Stimulated activated CD8-positive, alpha-beta memory T cell treated with anti-CD3 and anti-CD28 coated beads, Interleukin-7, amount 100 ng/mL, for 48 hours (primary cell): Measurements from ENCODE around the gene NUDCD3.

Source experiments
- DNase-seq, 2 donors: peaks; one replicate each; pipeline ENCODE4 v3.0.0-alpha.2; 2020; ENCODE audit warnings: low read depth in 1 of 2; ENCODE audit errors: extremely low read depth in 1 of 2

Gene NUDCD3

GRCh38 chr7:44402401-44403060 lies 87.9 kb downstream of the NUDCD3 start:
- no peak for DNase-seq

- no peak for DNase-seq
Measured at GRCh38 chr7:44401692-44402091, 88.8 kb downstream of the NUDCD3 start.

GRCh38 chr7:44400033-44400511 lies 90.4 kb downstream of the NUDCD3 start:
- DNase-seq: no peak

GRCh38 chr7:44398953-44399574 lies 91.4 kb downstream of the NUDCD3 start:
- DNase-seq: no peak

GRCh38 chr7:44398511-44398911 lies 91.9 kb downstream of the NUDCD3 start:
- DNase-seq: no peak

GRCh38 chr7:44396931-44397545 lies 93.4 kb downstream of the NUDCD3 start:
- no peak for DNase-seq

GRCh38 chr7:44396496-44396895 lies 94.0 kb downstream of the NUDCD3 start:
- DNase-seq: no peak

GRCh38 chr7:44395067-44395466 lies 95.4 kb downstream of the NUDCD3 start:
- no peak for DNase-seq

GRCh38 chr7:44394636-44395035 lies 95.8 kb downstream of the NUDCD3 start:
- no peak for DNase-seq

- DNase-seq: no peak
Measured at GRCh38 chr7:44394112-44394447, 96.4 kb downstream of the NUDCD3 start.

- DNase-seq: no peak
Measured at GRCh38 chr7:44393238-44394111, 97.0 kb downstream of the NUDCD3 start.

- no peak for DNase-seq
Measured at GRCh38 chr7:44392618-44393010, 97.8 kb downstream of the NUDCD3 start.

GRCh38 chr7:44391746-44392617 lies 98.5 kb downstream of the NUDCD3 start:
- DNase-seq: no peak

- DNase-seq: no peak
Measured at GRCh38 chr7:44391171-44391570, 99.3 kb downstream of the NUDCD3 start.

GRCh38 chr7:44390701-44391100 lies 99.8 kb downstream of the NUDCD3 start:
- no peak for DNase-seq

GRCh38 chr7:44388089-44388970 lies 102.1 kb downstream of the NUDCD3 start:
- no peak for DNase-seq

- DNase-seq: no peak
Measured at GRCh38 chr7:44387389-44387788, 103.1 kb downstream of the NUDCD3 start.

- no peak for DNase-seq
Measured at GRCh38 chr7:44386139-44386913, 104.1 kb downstream of the NUDCD3 start.
